H4 (cell line): ENCODE measurements around the gene ZNF296. TPM values are rescaled to one million over a fixed set of nuclear protein-coding genes. Genes with fewer than 3 reads are reported as not detected.
"Not testable (repeated sequence)": the region's sequence is repeated elsewhere in the genome, so short reads cannot be mapped to it uniquely, and the experiment has no call there.

Source experiments
- DNase-seq: peaks from one replicate; pipeline ENCODE4 v3.0.0-alpha.2; 2015; ENCODE audit warnings: low spot score
- total RNA-seq: library from RNA; depleted of rRNA; stranded (reverse); fragments of >200 nt; shearing (Covaris generic); gene quantifications from 2 replicates; pipeline ENCODE4 v1.2.3, GENCODE V29; 2014; rRNA removed

ZNF296 gene
- total RNA-seq: not detected in 2 replicates

- DNase-seq: no peak
These were observed at the start of gene ZNF296 for GRCh38 chr19:45076029-45076850. ZNF296 (minus strand) TSS chr19:45076478; CDS start chr19:45076373, 105 bp downstream.

- DNase-seq: no peak
These were observed 49.1 kb upstream of the ZNF296 start for GRCh38 chr19:45125360-45125759.

GRCh38 chr19:45124021-45124420, 47.7 kb upstream of the ZNF296 start:
- no peak for DNase-seq

GRCh38 chr19:45123440-45123850, 47.2 kb upstream of the ZNF296 start:
- DNase-seq: no peak

- no peak for DNase-seq
These were observed 46.6 kb upstream of the ZNF296 start for GRCh38 chr19:45122832-45123231.

DNA sequence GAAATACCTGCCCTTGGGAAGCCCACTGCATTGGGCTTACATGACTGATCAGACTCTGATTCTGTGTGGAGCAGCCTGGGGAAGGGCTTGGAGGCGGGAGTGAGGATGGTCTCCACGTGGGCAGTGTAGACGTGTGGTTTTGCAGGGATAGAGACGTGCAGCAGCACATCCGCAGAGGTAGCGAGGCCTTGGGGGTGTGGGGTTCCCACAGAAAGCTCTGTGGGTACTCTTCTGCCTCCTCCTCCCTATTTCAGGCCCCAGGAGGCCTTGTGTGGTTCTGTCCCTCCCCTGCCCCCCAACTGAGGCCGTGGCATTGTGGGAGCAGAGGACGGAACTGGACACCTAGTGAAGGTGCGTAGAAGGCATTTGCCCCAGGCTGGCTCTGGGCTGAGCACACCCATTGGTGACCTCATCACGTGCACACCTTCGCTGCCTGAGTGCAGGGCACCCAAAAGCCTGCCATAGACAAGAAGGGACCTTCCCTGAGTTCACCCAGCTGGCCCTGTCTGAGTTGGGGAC, 45.6 kb upstream of the ZNF296 start:
- no peak for DNase-seq

DNA sequence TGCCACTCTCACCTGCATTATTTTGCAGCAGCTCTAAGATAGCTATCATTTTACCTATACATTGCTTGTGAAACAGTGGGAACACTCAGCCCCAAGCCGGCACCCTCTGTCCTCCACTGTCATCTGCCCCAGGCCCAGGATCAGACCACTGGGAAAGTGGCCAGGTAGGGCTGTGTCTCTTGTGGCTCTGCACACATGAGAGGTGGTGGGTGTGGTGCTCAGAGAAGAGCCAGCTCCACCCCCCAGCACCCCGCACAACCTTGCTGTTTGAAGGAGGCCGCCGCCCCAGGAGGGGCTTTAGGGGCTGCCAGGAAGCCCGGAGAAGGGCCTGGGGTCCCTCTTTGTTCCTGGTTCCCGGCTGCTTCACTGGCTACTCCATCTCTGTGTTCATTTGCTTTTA, 43.3 kb upstream of the ZNF296 start:
- no peak for DNase-seq

GRCh38 chr19:45118591-45119355, 42.5 kb upstream of the ZNF296 start:
- DNase-seq: not testable (repeated sequence)

GRCh38 chr19:45118106-45118505, 41.8 kb upstream of the ZNF296 start:
- no peak for DNase-seq

DNA sequence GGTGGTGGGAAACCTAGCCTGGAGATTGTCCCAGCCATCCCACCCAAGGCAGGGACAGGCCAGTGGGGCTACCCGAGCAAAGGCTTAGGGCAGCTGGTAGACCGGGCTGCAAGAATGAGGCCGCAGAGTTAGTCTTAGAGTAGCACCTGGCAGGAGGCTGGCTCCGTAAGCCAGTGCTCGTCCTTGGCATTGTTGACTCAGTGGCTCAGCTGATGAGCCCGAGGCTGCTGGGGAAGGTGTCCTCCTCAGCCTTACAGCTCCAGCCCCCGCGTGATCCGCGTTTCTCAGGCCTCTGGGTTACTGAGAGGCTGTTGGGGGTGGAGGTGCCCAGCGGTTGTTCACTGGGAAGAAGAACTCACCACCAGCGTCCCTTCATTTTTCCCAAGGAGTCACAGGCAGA, 41.4 kb upstream of the ZNF296 start:
- DNase-seq: no peak

- no peak for DNase-seq
These were observed 40.9 kb upstream of the ZNF296 start for GRCh38 chr19:45117167-45117594.

DNA sequence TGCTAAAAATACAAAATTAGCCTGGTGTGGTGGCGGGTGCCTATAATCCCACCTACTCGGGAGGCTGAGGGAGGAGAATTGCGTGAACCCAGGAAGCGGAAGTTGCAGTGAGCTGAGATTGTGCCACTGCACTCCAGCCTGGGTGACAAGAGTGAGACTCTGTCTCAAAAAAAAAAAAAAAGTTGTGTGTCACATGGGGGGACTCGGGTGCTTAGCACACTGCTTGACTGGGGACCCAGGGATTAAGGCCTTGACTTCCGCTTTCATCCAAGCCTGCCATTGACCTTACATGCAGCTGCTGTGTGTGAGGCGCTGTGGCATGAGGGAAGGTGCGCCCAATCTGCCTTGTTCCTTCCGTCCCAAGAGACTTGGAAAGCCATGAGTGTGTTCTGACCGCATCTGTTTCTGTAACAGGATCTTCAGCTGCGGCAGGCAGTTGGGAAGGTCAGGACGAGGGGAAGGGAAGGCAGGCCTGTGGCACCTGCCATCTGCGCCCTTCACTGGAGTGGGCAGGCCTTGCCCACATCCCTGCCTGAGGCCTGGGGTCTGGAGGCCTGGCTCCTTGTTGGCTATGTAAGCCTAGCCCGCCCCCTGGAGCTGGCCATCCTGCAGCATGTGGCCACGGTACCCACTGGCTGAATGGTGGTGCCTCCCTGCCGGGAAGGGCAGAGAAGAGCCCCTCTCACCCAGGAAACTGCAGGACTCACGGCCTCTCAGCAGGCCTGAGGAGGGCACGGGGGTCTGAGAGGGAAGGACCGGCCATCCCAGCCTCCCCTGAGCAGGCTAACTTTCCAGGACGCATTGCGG, 39.7 kb upstream of the ZNF296 start:
- no peak for DNase-seq

DNA sequence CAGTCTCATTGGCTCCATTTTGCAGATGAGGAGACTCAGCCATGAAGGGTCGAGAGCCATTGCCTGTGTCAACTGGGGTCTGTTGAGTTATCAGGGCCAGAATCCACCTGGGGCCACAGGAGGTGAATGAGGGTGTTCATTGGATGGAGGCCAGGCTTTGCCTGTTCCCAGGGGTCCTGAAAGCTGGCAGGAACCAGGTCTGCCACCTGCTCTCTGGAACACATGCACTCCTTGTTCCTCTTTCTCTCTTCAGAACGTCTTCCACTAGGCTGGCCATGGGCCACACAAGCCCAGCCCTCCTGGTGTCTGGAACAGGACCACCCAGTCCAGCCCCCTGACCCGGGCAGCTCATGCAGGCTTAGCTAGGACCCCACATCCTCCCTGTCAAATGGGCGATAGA, 37.8 kb upstream of the ZNF296 start:
- no peak for DNase-seq

GRCh38 chr19:45113628-45114027, 37.4 kb upstream of the ZNF296 start:
- no peak for DNase-seq

DNA sequence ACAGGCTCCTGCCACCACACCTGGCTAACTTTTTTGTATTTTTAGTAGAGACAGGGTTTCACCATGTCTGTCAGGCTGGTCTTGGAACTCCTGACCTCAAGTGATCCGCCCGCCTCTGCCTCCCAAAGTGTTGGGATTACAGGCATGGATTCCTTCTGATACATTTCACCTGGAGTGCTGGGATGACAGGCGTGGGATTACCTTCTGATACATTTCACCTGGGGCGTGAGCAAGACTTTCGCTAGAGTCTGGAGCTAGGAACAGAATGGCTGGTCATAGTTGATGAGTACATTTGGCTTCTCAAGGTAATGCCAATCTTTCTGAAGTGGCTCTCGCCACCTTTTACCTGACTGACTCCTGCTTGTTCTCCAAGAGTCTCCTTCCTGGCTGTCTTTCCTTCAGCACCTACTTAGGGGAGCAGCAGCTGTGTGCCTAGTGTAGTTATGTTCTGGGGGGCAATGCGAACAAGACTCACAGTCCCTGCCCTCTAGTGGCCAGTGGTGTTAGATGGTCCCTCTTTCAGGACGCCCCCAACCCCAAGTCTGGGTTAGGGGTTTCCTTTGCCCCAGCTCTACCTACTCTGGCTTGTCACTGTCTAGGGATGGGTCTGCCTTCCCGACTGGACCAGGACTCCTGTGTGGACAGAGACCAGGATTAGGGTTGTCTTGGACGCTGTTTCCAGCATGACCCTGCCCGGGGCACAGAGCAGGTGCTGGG, 36.0 kb upstream of the ZNF296 start:
- DNase-seq: no peak

- DNase-seq: no peak
These were observed 34.6 kb upstream of the ZNF296 start for GRCh38 chr19:45110851-45111266.

DNA sequence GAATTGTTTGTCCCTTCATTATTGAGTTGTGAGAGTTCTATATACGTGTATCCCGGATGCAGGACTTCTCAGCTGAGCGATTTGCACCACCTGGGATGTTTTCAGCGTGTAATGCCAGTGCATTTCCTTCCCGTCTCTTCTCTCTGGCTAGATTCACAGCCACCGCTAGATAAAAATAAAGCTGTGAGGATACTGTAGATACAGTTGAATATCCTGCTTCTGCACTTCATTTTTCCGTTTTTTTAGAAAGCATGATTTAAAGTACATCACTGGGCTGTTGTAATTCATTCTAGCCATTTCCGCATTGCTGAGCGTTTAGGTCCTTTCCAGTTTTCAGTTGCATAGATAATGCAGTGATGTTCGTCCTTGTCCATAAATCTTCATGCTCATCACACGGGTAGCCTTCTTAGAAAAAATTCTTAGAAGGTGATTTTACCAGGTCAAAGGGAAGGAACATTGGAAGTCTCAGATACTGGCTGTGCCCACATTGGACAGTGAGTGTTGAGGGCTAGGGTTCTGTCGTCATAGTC, 31.4 kb upstream of the ZNF296 start:
- no peak for DNase-seq

GRCh38 chr19:45106363-45106762, 30.1 kb upstream of the ZNF296 start:
- DNase-seq: not testable (repeated sequence)

GRCh38 chr19:45104658-45105349, 28.5 kb upstream of the ZNF296 start:
- DNase-seq: no peak
